Neural cell (in vitro differentiated cells): ENCODE results near the gene EFCC1.

Experiments
- TAF1 ChIP-seq: IDR thresholded peaks from 2 replicates; pipeline ENCODE4 v1.6.1; 2012; ENCODE audit warnings: low read depth
- TF ChIP-seq, protein P1 (sequence below): fragments of 450-650 bp; IDR thresholded peaks from 2 replicates; pipeline ENCODE4 v1.5.1; 2014; ENCODE audit warnings: antibody characterized with exemption, mild to moderate bottlenecking, moderate library complexity; ENCODE audit not compliant: poor library complexity, severe bottlenecking

DNA sequence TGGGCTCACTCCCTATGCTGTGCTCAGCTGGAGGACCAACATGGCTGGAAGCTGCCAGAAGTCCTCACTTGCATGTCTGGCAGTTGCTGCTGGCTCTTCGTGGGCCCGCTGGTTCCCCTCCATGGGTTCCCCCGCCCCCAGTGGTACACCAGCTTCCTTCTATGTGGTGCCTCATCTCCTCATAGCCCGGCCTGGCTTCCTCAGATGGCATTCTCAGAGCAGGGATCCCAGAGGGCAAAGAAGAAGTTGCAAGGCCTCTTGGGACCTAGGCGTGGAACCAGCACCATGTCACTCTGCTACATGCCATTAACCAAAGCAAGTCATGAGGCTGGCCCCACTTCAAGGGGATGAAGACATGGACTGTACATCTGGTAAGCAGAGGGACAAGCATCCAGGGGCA lies 4.4 kb upstream of the EFCC1 start:
- TF ChIP-seq, protein P1, sequence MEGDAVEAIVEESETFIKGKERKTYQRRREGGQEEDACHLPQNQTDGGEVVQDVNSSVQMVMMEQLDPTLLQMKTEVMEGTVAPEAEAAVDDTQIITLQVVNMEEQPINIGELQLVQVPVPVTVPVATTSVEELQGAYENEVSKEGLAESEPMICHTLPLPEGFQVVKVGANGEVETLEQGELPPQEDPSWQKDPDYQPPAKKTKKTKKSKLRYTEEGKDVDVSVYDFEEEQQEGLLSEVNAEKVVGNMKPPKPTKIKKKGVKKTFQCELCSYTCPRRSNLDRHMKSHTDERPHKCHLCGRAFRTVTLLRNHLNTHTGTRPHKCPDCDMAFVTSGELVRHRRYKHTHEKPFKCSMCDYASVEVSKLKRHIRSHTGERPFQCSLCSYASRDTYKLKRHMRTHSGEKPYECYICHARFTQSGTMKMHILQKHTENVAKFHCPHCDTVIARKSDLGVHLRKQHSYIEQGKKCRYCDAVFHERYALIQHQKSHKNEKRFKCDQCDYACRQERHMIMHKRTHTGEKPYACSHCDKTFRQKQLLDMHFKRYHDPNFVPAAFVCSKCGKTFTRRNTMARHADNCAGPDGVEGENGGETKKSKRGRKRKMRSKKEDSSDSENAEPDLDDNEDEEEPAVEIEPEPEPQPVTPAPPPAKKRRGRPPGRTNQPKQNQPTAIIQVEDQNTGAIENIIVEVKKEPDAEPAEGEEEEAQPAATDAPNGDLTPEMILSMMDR = no peak
- TF ChIP-seq TAF1 = no peak
